Smooth muscle cell (in vitro differentiated cells): ENCODE results near the gene KIF26A. TPM values are rescaled to one million over a fixed set of nuclear protein-coding genes. Genes with fewer than 3 reads are reported as not detected.

Source experiments
- DNase-seq: peaks from one replicate; lab custom pipeline; 2025; ENCODE audit not compliant: unreplicated experiment; lab: John Stamatoyannopoulos, UW
- H2AFZ ChIP-seq: fragments of 200-600 bp; sonication (generic); 2 replicates; pipeline ENCODE4 v1.6.0; 2016; ENCODE audit warnings: antibody characterized with exemption, low read depth, mild to moderate bottlenecking
- H3F3A ChIP-seq: fragments of 200-600 bp; sonication (generic); 2 replicates; pipeline ENCODE4 v1.6.0; 2017; ENCODE audit warnings: antibody characterized with exemption, low read depth
- H3K27ac ChIP-seq: fragments of 200-600 bp; sonication (generic); 2 replicates; pipeline ENCODE4 v1.5.1; 2016; ENCODE audit warnings: low read depth, mild to moderate bottlenecking
- H3K27me3 ChIP-seq: fragments of 200-600 bp; sonication (generic); 2 replicates; pipeline ENCODE4 v1.6.1; 2016; ENCODE audit warnings: low read depth, mild to moderate bottlenecking
- H3K36me3 ChIP-seq: fragments of 200-600 bp; sonication (generic); 2 replicates; pipeline ENCODE4 v1.5.1; 2016; ENCODE audit warnings: low read depth
- H3K4me1 ChIP-seq: fragments of 200-600 bp; sonication (generic); 2 replicates; pipeline ENCODE4 v1.5.1; 2016; ENCODE audit warnings: low read depth
- H3K4me2 ChIP-seq: fragments of 200-600 bp; sonication (generic); 2 replicates; pipeline ENCODE4 v1.6.0; 2016; ENCODE audit warnings: mild to moderate bottlenecking
- H3K4me3 ChIP-seq: fragments of 200-600 bp; sonication (generic); 2 replicates; pipeline ENCODE4 v1.5.1; 2016; ENCODE audit warnings: mild to moderate bottlenecking
- H3K79me2 ChIP-seq: fragments of 200-600 bp; sonication (generic); 2 replicates; pipeline ENCODE4 v1.6.0; 2016; ENCODE audit warnings: low read depth, mild to moderate bottlenecking
- H3K9ac ChIP-seq: fragments of 200-600 bp; sonication (generic); 2 replicates; pipeline ENCODE4 v1.6.0; 2016; ENCODE audit warnings: low read depth
- H3K9me3 ChIP-seq: fragments of 200-600 bp; sonication (generic); replicated peaks from 2 replicates; pipeline ENCODE4 v1.5.1; 2016; ENCODE audit warnings: low read depth
- H4K20me1 ChIP-seq: fragments of 200-600 bp; sonication (generic); 2 replicates; pipeline ENCODE4 v1.6.0; 2016; ENCODE audit warnings: low read depth
- WGBS: methylation state at CpG from one replicate; pipeline ENCODE4 v1.1.7; 2016; ENCODE audit warnings: low lambda C conversion rate; 5-methylcytosine and 5-hydroxymethylcytosine counted together
- polyA plus RNA-seq: library from polyadenylated mRNA; unstranded; fragments of >200 nt; fragmentation: Nextera tagmentation; extraction: Ambion mirVana; gene quantifications from 2 replicates; pipeline ENCODE4 v1.2.1, GENCODE V29; 2016
- total RNA-seq: library from RNA; depleted of rRNA; stranded (reverse); fragments of >200 nt; gene quantifications from 2 replicates; pipeline ENCODE4 v1.2.3, GENCODE V29; 2014
- TF ChIP-seq, protein P1 (sequence below): fragments of 200-600 bp; sonication (generic); IDR thresholded peaks from 2 replicates; pipeline ENCODE4 v1.5.1; 2017; ENCODE audit warnings: borderline replicate concordance, mild to moderate bottlenecking, antibody characterized with exemption; ENCODE audit not compliant: insufficient read depth, poor library complexity, severe bottlenecking

KIF26A gene
- total and polyA plus RNA-seq, 2 experiments from 2014 or later: 4.4 to 5.9 TPM

DNA sequence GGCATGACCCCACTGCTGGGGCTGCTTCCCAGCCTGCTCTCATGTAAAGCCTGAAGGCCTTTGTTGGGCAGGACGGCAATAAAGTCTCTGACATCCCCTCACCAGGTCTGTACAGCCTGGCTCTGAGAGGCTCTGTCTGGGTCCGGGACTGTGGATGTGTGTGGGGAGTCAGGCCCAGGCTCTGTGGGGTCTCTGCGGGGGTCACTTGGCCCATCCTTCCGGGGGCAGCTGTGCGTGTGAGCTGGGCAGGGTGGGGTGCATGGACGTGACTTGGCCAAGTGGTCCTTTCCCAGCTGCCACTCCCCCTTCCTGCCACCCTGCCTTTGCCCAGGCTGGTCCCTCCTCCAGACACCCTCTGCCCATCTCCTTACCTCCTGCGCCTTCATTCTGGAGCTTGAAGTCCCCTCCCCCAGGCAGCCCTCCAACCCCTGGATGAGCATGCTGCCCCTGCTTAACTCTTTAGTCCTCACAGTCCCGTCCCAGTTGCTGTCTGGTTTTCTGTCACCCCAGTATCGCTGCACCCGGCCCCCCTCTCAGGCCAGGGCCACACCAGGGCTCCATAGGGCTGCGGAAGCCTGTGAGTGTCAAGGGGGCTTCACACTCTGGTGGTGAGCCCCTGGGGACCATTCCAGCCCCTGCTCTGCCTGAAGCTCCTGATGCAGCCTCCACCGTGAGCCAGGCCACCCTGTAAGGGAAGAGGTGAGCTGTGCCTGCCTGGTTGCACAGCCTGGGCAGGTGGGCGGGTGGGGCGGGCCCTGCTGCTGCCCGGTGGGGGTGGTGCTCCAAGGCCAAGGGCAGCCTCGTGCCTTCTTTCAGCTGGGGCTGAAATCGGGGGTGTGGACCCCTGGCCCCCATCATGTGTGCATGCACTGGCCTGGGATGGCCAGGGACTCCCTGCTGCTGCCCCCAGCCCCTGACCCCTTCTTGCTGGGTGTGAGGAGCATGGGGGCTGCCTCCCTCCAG, 25.5 kb upstream of the KIF26A start:
- 82% methylated on average over 15 of the region's 17 CpGs for WGBS
- Histone ChIP-seq H3F3A (no peaks in the 10 kb centered on the region), H3K9ac (no peak overlapping the region)

DNA sequence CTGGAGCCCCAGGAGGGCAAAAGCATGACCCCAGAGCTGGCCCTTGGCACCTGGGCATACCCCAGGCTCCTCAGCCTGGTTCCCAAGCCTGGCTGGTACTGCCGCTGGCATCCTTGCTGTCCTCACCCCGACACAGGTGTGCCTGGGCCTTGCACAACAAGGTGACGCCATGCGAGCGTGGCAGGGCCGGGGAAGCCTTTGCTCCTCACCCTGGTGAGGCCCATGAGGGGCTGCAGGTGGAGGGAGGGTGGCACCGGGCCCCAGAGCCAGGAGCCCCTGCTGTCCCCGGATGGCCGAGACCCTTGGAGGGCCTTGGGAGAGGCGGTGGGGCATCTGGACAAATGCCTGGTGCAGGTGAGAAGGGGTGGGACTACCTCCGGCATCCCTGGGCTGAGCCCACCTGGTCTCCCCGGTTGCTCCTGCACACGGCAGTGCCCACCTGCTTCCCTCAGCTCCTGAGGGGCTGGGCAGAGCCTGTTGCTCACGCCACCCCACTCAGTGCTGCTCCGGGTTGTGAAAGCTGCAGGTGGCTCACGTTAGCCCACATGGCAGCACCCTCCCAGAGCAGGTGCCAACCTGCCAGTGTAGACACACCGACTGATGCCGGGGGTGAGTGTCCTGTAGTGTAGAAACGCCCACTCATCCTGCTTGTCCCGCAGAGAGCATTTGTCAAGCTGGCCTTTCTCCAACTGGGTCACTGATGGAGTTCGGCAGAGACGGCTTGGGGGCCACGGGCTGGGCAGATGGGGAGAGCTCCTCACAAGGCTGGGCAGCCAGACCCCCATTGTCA, 24.6 kb upstream of the KIF26A start:
- H3K9me3 ChIP-seq: no peaks in the 10 kb centered on the region
- H3K9ac ChIP-seq: no peak overlapping the region
- H3K27ac ChIP-seq: no peak overlapping the region
- TF ChIP-seq, protein P1, sequence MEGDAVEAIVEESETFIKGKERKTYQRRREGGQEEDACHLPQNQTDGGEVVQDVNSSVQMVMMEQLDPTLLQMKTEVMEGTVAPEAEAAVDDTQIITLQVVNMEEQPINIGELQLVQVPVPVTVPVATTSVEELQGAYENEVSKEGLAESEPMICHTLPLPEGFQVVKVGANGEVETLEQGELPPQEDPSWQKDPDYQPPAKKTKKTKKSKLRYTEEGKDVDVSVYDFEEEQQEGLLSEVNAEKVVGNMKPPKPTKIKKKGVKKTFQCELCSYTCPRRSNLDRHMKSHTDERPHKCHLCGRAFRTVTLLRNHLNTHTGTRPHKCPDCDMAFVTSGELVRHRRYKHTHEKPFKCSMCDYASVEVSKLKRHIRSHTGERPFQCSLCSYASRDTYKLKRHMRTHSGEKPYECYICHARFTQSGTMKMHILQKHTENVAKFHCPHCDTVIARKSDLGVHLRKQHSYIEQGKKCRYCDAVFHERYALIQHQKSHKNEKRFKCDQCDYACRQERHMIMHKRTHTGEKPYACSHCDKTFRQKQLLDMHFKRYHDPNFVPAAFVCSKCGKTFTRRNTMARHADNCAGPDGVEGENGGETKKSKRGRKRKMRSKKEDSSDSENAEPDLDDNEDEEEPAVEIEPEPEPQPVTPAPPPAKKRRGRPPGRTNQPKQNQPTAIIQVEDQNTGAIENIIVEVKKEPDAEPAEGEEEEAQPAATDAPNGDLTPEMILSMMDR: no peak
- H3K27me3 ChIP-seq: peaks cover 42% of the 10 kb centered on the region
- no peaks in the 10 kb centered on the region for H3F3A ChIP-seq
- H2AFZ ChIP-seq: no peak overlapping the region
- H4K20me1 ChIP-seq: no peaks in the 10 kb centered on the region
- no peaks in the 10 kb centered on the region for H3K36me3 ChIP-seq
- no peak for DNase-seq
- H3K4me1 ChIP-seq: no peaks in the 10 kb centered on the region
- H3K79me2 ChIP-seq: no peaks in the 10 kb centered on the region
- WGBS: 91% methylated on average over 23 of the region's 23 CpGs
- no peak overlapping the region for H3K4me3 ChIP-seq
- H3K4me2 ChIP-seq: no peak overlapping the region

More for the DNA sequence above, 25.5 kb upstream of the KIF26A start:
- Histone ChIP-seq H2AFZ (no peak overlapping the region), H3K4me2 (no peak overlapping the region), H3K36me3 (no peaks in the 10 kb centered on the region), H3K4me3 (no peak overlapping the region), H3K4me1 (peaks cover 6% of the 10 kb centered on the region), H3K27me3 (peaks cover 33% of the 10 kb centered on the region), H3K27ac (no peak overlapping the region), H3K79me2 (no peaks in the 10 kb centered on the region), H3K9me3 (no peaks in the 10 kb centered on the region), H4K20me1 (no peaks in the 10 kb centered on the region)
- TF ChIP-seq, protein P1: no peak
- no peak for DNase-seq

DNA sequence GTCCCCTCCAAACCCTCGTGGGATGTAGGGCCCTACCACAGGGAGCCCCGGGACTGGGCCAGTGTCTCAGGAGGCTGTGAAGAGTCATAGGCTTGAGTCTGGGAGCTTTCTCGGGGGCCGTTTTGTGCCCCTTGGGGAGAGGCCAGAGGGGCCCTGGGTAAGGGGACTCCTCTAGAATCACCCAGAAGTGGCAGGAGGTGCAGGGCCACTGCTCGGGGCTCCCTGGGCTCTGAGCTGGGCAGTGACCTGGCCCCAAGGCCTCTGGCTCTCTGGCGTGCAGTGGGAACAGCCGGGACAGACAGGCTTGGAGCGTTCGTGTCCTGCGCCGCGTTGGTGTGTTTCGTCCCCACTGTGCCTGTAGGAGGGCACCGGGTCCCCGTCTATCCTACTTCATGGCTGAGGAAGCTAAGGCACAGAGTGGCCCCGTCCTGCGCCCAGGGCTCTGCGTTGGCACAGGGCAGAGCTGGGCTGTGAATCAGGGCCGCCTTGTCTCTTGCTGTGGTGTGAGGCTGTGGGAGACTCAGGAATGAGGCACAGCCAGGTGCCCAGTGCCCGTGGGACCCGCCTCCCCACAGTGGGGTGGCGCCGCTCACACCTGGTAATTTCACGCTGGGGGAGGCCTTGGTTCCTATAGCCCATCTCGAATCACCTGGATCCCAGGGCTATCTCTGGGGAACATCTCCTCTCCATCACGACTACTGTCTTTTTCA, 23.8 kb upstream of the KIF26A start:
- Histone ChIP-seq H3K4me1 (no peaks in the 10 kb centered on the region), H3K79me2 (no peaks in the 10 kb centered on the region), H3K27me3 (peaks cover 43% of the 10 kb centered on the region), H3K27ac (no peak overlapping the region), H3K36me3 (no peaks in the 10 kb centered on the region), H3F3A (no peaks in the 10 kb centered on the region), H3K9me3 (no peaks in the 10 kb centered on the region), H3K9ac (no peak overlapping the region), H2AFZ (no peak overlapping the region), H3K4me2 (no peak overlapping the region), H4K20me1 (no peaks in the 10 kb centered on the region), H3K4me3 (no peak overlapping the region)
- 93% methylated on average over 26 of the region's 26 CpGs for WGBS
- TF ChIP-seq, protein P1: no peak
- DNase-seq: no peak
